ENCODE measurements around the gene LHCGR. TPM values are rescaled to one million over a fixed set of nuclear protein-coding genes. Genes with fewer than 3 reads are reported as not detected.

Gene LHCGR
- total RNA-seq, 1 donor: not detected

DNA sequence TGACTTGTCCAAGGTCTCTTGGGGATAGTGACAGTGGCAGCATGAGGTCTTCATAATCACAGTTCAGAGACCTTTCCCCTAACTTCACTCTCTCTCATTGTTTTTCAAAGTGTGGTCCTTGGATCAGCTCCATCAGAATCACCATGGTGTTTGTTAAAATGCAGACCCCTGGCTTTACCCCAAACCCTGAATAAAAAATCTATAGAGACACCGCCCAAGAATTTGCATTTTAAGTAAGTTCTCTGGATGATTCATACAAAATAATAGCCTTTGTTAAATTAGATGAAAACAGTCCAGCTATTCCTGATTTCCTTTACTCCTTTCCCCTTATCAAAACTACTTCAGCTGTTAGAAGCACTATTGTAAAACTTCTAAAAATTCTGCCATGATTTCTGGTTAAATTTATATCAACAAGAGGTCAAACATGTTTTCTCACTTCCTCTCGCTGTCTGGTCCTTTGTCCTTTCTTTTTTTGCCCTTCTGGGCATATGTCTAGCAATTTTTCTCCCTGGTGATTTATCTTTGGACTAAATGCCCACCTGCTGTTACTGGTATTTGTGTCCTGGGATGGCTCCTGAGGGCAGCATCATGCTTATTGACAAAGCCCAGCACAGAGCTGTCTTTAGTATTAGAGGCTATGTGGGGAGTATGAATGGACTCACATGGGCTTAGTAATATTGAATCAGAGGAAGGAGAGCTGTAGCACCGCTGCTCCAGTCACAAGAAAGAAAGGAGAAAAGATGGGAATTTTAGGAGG, 63.4 kb downstream of the LHCGR start:
- H3K4me1 ChIP-seq (ENCODE audit: insufficient read depth, low read length): peaks cover 8% of the 10 kb centered on the region

DNA sequence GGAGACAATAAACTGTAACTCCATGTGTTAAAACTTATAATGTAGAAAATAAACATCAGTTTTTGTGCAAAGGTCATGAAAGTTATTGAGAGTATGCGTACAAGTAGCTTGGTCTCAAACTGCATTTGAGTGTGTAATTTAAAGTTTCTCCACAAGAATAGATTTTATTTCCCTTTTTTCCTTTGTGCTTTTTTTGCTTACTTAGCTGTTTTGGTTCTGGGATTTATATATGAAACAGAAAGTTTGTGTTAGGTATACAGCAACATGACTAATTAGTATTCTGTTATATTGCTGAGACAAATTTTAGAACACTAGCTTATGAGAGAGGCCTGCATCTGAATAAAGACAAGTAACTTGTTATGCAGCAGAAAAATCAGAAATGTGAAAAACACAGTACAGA, 70.4 kb downstream of the LHCGR start:
- no peak for DNase-seq (ENCODE audit: insufficient read length, low spot score, missing footprints)
- Histone ChIP-seq H3K4me1 (ENCODE audit: insufficient read depth, low read length) (no peaks in the 10 kb centered on the region), H3K36me3 (ENCODE audit: insufficient read depth, low read length) (no peaks in the 10 kb centered on the region), H3K9me3 (ENCODE audit: low read depth, low read length) (no peaks in the 10 kb centered on the region), H2AFZ (ENCODE audit: low read length) (no peak overlapping the region), H3K4me3 (ENCODE audit: insufficient read depth, low read length) (no peak overlapping the region), H3K27me3 (ENCODE audit: insufficient read depth, low read length) (no peaks in the 10 kb centered on the region), H3K27ac (ENCODE audit: low read depth, low read length) (no peak overlapping the region), H3K4me2 (ENCODE audit: insufficient read depth, low read length) (no peak overlapping the region), H3K79me2 (ENCODE audit: insufficient read depth, low read length) (no peaks in the 10 kb centered on the region), H4K20me1 (ENCODE audit: insufficient read depth, low read length) (no peaks in the 10 kb centered on the region)
- TF ChIP-seq, protein P1, sequence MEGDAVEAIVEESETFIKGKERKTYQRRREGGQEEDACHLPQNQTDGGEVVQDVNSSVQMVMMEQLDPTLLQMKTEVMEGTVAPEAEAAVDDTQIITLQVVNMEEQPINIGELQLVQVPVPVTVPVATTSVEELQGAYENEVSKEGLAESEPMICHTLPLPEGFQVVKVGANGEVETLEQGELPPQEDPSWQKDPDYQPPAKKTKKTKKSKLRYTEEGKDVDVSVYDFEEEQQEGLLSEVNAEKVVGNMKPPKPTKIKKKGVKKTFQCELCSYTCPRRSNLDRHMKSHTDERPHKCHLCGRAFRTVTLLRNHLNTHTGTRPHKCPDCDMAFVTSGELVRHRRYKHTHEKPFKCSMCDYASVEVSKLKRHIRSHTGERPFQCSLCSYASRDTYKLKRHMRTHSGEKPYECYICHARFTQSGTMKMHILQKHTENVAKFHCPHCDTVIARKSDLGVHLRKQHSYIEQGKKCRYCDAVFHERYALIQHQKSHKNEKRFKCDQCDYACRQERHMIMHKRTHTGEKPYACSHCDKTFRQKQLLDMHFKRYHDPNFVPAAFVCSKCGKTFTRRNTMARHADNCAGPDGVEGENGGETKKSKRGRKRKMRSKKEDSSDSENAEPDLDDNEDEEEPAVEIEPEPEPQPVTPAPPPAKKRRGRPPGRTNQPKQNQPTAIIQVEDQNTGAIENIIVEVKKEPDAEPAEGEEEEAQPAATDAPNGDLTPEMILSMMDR (IDR thresholded peaks at IDR 0.05; ENCODE audit: extremely low read depth, low read depth, low read length): no peak

More for the DNA sequence above, 63.4 kb downstream of the LHCGR start:
- Histone ChIP-seq H3K9me3 (ENCODE audit: low read depth, low read length) (no peaks in the 10 kb centered on the region), H4K20me1 (ENCODE audit: insufficient read depth, low read length) (no peaks in the 10 kb centered on the region), H2AFZ (ENCODE audit: low read length) (no peak overlapping the region), H3K79me2 (ENCODE audit: insufficient read depth, low read length) (no peaks in the 10 kb centered on the region), H3K27ac (ENCODE audit: low read depth, low read length) (no peak overlapping the region), H3K4me3 (ENCODE audit: insufficient read depth, low read length) (no peak overlapping the region), H3K36me3 (ENCODE audit: insufficient read depth, low read length) (no peaks in the 10 kb centered on the region), H3K27me3 (ENCODE audit: insufficient read depth, low read length) (no peaks in the 10 kb centered on the region), H3K4me2 (ENCODE audit: insufficient read depth, low read length) (no peak overlapping the region)
- TF ChIP-seq, protein P1 (IDR thresholded peaks at IDR 0.05; ENCODE audit: extremely low read depth, low read depth, low read length): no peak
- peak; percentile 21 for DNase-seq (ENCODE audit: insufficient read length, low spot score, missing footprints)

DNA sequence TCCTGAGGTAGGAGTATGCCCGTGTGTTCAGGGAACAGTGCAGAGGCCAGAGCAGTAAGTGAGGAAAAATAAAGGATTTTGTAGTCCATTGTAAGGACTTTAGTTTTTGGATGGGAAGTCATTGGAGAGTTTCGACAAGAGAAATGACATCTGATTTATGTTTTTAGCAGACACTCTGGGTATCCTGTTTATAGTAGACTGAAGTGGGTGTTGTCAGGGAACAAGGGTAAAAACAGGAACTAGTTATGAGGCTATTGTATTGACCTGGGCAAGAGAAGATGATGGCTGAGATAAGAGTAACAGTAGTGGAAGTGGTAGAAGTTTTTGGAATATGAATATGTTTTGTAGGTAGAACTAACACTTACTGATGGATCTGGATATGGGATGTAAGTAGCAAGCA, 78.1 kb downstream of the LHCGR start:
- Histone ChIP-seq H3K4me3 (ENCODE audit: insufficient read depth, low read length) (no peak overlapping the region), H3K36me3 (ENCODE audit: insufficient read depth, low read length) (no peaks in the 10 kb centered on the region), H3K9me3 (ENCODE audit: low read depth, low read length) (no peaks in the 10 kb centered on the region), H3K4me1 (ENCODE audit: insufficient read depth, low read length) (no peaks in the 10 kb centered on the region), H2AFZ (ENCODE audit: low read length) (no peak overlapping the region), H3K4me2 (ENCODE audit: insufficient read depth, low read length) (no peak overlapping the region), H3K27me3 (ENCODE audit: insufficient read depth, low read length) (no peaks in the 10 kb centered on the region), H3K27ac (ENCODE audit: low read depth, low read length) (no peak overlapping the region), H3K79me2 (ENCODE audit: insufficient read depth, low read length) (no peaks in the 10 kb centered on the region), H4K20me1 (ENCODE audit: insufficient read depth, low read length) (no peaks in the 10 kb centered on the region)
- TF ChIP-seq, protein P1 (IDR thresholded peaks at IDR 0.05; ENCODE audit: extremely low read depth, low read depth, low read length): no peak
- DNase-seq (ENCODE audit: insufficient read length, low spot score, missing footprints): no peak

DNA sequence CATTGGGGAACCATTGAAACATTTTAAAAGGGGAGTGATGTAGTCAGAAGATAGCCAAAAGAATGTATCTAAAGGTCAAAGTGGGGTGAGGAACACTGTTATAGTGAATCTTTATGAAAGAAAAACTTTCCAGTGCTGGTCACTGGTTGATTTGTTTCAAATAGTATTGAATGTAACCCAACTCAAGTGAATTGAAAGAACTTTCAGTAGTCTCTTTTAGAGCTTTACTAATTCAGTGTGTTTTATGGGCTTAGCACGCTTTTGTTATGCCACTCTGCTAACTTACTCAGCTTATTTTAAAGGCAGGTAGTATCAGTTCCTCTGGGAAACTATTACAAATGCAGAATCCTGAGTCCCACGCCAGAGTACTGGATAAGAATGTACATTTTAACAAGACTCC, 80.6 kb downstream of the LHCGR start:
- H3K27me3 ChIP-seq (ENCODE audit: insufficient read depth, low read length): no peaks in the 10 kb centered on the region
- H3K4me1 ChIP-seq (ENCODE audit: insufficient read depth, low read length): no peaks in the 10 kb centered on the region
- H3K9me3 ChIP-seq (ENCODE audit: low read depth, low read length): no peaks in the 10 kb centered on the region
- TF ChIP-seq, protein P1 (IDR thresholded peaks at IDR 0.05; ENCODE audit: extremely low read depth, low read depth, low read length): no peak
- H2AFZ ChIP-seq (ENCODE audit: low read length): peak overlapping the region; percentile 35
- no peaks in the 10 kb centered on the region for H3K79me2 ChIP-seq (ENCODE audit: insufficient read depth, low read length)
- no peak for DNase-seq (ENCODE audit: insufficient read length, low spot score, missing footprints)
- no peaks in the 10 kb centered on the region for H3K36me3 ChIP-seq (ENCODE audit: insufficient read depth, low read length)
- no peak overlapping the region for H3K4me3 ChIP-seq (ENCODE audit: insufficient read depth, low read length)
- no peaks in the 10 kb centered on the region for H4K20me1 ChIP-seq (ENCODE audit: insufficient read depth, low read length)
- no peak overlapping the region for H3K27ac ChIP-seq (ENCODE audit: low read depth, low read length)
- H3K4me2 ChIP-seq (ENCODE audit: insufficient read depth, low read length): no peak overlapping the region

Measured in osteoblast (primary cell).